Measurements from ENCODE around the gene ABCC5.
"Not testable (repeated sequence)": the region's sequence is repeated elsewhere in the genome, so short reads cannot be mapped to it uniquely, and the experiment has no call there.

ABCC5 gene

DNA sequence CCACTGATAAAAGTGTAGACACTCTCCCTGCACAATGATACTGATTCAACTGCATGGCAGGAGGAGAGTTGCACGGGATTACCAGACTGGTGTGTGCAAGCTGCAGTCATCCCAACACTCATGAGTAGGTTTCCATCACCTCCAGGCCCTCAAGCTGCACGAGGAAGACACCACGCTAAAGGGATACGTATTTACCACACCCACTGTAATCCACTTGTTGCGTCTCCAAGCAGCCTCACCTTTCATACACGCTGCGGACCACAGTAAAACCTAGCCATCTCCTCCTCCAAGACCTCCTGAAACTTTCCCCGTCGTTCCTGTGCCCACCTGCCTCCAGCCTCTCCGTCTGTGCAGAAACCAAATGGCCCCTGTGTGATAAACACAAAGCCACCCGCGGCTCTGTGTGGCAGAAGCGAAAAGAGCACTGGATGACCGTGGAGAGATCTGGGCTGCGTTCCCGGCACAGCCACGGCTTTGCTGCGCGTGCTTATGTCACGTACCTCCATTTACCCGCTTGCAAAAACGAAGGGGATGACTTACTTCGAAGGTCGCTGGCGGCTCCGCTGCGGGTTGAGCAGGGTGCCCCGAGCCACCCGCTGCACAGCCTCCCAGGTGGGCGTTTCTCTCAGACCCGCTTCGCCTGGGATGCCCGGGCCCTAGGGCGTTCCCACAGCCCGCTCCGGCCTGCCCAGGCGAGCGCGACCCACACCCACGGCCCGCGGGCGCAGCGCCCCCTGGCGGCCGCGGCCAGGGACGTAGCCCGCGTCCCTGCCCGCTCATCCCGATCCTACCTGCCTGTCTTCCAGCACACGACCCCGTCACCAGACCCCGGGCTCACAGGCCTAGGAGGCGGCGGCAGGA is 643 bp downstream of the ABCC5 start:
- H3K4me3 ChIP-seq (ENCODE audit: low read depth, low read length), result peak overlapping the region; percentile 98
- peak; percentile 62 for DNase-seq (ENCODE audit: low read depth)
- TF ChIP-seq, protein P1, sequence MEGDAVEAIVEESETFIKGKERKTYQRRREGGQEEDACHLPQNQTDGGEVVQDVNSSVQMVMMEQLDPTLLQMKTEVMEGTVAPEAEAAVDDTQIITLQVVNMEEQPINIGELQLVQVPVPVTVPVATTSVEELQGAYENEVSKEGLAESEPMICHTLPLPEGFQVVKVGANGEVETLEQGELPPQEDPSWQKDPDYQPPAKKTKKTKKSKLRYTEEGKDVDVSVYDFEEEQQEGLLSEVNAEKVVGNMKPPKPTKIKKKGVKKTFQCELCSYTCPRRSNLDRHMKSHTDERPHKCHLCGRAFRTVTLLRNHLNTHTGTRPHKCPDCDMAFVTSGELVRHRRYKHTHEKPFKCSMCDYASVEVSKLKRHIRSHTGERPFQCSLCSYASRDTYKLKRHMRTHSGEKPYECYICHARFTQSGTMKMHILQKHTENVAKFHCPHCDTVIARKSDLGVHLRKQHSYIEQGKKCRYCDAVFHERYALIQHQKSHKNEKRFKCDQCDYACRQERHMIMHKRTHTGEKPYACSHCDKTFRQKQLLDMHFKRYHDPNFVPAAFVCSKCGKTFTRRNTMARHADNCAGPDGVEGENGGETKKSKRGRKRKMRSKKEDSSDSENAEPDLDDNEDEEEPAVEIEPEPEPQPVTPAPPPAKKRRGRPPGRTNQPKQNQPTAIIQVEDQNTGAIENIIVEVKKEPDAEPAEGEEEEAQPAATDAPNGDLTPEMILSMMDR (IDR thresholded peaks at IDR 0.05; ENCODE audit: insufficient read depth, low read depth, low read length, missing control alignments), result peak; percentile 91

DNA sequence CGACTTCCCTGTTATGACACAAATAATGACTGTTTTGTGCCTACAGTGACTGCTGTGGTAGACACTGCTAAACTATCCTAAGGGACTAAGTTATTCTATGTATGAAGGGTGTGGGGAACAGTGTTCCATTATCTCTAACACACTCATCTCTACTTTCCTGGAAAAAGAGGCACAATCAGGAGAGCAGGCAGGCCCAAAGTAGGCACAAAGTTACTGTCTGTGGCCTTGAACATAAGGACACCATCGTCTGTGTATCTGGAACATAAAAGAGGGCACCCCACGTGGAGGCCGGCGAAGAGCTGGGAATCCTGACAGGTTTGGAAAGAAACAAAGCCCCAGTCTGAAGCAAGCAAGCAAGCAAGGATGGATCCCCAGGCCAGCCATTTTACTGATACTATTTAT is 1.5 kb downstream of the ABCC5 start:
- H3K4me3 ChIP-seq (ENCODE audit: low read depth, low read length), result no peak overlapping the region
- TF ChIP-seq, protein P1 (IDR thresholded peaks at IDR 0.05; ENCODE audit: insufficient read depth, low read depth, low read length, missing control alignments), result no peak
- no peak for DNase-seq (ENCODE audit: low read depth)

DNA sequence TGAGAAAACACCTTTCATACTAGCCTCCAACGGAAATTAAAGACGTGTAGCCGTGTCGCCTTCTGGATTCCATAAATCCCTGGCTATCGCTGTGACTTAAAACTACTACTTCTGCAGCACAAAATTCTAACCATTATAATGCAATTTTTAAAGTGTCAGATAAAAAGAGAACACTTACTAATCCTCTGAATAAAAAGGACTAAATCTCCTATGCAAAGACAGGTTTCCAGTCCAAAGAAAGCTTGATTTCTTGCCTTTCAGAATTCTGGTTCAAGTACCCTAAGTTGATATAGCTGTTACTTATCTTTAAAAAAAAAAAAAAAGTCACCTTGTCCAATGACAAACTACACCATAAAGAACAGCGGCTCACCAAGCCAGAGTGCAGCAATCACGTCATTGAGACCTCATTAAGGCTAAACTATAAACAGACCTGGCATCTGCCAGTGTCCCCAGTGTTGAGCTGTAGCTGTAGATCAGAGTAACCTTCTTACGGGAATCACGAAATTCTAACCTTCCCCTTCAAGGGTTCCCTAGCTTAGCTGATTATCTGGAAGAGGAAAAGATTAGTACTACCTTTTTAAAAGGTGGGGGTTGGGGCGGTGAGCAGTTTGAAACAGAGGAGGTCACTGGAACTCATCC is 2.2 kb downstream of the ABCC5 start:
- H3K4me3 ChIP-seq (ENCODE audit: low read depth, low read length), result no peak overlapping the region
- no peak for DNase-seq (ENCODE audit: low read depth)
- TF ChIP-seq, protein P1 (IDR thresholded peaks at IDR 0.05; ENCODE audit: insufficient read depth, low read depth, low read length, missing control alignments), result no peak

DNA sequence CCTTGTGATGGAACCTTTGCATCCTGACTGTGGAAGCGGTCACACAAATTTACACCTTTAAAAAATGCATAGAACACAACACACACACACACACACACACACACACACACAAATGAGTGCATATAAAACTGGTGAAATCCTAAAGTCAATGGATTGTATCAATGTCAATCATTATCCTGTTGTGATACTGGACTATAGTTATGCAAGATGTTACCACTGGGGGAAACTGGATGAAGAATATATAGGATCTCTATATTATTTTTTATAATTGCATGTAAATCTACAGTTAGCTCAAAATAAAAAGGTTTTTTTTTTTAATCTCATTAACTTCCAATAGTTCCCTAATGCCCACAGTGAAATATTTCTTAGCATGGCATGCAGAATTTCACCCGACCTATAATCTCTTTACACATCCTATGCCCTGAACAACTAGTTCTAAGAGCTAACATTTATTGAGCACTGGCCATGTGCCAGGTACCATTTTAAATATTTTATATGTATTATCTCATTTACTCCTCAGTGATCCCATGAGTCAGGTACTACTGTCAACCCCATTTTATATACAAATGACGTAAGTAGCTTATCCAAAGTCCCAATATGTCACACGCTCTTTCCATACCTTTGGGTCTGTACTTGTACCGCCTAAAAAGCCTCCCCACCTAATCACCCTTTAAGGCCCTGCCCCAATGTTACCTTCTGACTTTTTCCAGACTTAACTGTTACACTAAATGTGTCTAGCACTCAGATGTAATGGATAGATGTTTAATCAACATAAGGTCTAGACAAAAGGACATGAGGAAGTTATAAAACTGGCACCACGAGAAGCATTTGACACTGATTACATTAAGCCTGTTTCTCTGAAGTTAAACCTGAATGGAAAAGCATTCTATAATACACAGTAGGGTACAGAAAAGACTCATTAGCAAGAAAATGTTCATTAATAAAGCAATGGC is 5.5 kb downstream of the ABCC5 start:
- H3K4me3 ChIP-seq (ENCODE audit: low read depth, low read length), result no peak overlapping the region
- TF ChIP-seq, protein P1 (IDR thresholded peaks at IDR 0.05; ENCODE audit: insufficient read depth, low read depth, low read length, missing control alignments), result no peak
- DNase-seq (ENCODE audit: low read depth), result no peak

DNA sequence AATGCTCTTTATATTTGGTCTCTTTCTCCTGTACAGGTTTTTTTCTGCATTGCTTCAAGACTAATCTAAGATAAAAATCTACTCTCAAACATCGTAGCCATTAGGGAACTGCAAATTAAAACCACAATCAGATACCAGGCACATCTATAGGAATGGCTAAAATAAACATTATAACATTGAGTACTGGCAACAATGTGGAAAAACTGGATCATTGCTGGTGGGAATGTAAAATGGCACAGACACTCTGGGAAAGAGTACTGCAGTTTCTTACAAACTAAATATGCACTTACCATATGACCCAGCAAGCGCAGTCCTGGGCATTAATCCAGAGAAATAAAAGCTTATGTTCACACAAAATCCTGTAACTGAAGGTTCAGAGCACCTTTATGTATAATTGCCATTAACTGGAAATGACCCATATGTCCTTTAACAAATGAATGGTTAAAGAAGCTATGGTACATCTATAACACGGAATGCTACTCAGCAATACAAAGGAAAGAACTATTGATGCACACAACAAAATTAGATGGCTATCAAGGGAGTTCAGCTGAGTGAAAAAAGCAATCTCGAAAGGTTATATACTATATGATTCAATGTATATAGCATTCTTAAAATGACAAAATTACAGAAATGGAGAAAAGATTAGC is 6.3 kb downstream of the ABCC5 start:
- DNase-seq (ENCODE audit: low read depth), result no peak
- TF ChIP-seq, protein P1 (IDR thresholded peaks at IDR 0.05; ENCODE audit: insufficient read depth, low read depth, low read length, missing control alignments), result no peak
- no peak overlapping the region for H3K4me3 ChIP-seq (ENCODE audit: low read depth, low read length)

DNA sequence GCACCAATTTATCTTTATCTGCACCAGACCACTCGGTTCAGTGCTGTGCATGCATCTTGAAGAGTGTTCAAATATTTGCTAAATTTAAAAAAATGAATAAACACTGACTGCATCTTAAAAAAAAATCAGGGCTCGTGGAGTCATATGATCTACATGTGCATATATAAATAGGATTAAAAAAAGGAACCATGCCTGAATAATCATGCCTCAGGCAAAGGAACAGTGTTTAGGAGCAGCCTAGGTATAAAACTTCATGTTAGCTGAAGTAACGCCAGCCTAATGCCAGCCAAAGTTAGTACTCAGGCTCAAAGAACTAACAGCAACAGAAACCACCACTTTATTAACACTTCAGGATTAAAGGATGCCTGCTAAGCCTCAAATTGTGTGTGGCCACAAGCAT is 9.5 kb downstream of the ABCC5 start:
- DNase-seq (ENCODE audit: low read depth), result no peak
- H3K4me3 ChIP-seq (ENCODE audit: low read depth, low read length), result no peak overlapping the region
- TF ChIP-seq, protein P1 (IDR thresholded peaks at IDR 0.05; ENCODE audit: insufficient read depth, low read depth, low read length, missing control alignments), result no peak

DNA sequence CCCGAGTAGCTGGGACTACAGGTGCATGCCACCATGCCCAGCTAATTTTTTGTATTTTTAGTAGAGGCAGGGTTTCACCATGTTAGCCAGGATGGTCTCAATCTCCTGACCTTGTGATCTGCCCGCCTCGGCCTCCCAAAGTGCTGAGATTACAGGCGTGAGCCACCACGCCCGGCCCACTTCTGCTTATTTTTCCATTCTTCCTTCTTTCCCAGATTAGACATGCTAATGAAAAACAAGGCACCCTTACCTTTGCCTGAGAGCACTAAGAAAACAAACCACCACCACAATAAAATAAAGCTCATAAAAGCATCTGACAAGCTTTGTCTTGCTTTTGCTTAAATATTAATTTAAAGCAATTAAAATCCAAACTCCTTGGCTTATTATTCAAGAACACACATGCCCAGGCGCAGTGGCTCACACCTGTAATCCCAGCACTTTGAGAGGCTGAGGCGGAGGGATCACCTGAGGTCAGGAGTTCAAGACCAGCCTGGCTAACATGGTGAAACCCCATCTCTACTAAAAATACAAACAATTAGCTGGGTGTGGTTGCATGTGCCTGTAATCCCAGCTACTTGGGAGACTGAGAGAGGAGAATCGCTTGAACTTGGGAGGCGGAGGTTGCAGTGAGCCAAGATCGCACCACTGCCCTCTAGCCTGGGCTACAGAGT is 10.4 kb downstream of the ABCC5 start:
- not testable (repeated sequence) for H3K4me3 ChIP-seq (ENCODE audit: low read depth, low read length); DNase-seq (ENCODE audit: low read depth)
